Aorta (tissue), 5 donors: Measurements from ENCODE around the gene KREMEN1. TPM values are rescaled to one million over a fixed set of nuclear protein-coding genes. Genes with fewer than 3 reads are reported as not detected.

Experiments used
- ATAC-seq: fragments of 200-7000 bp; cut with Tn5 transposase; one replicate; pipeline ENCODE4 v1.9.1; 2022; ENCODE audit warnings: moderate library complexity; ENCODE audit not compliant: low FRiP score
- DNase-seq, 2 donors: peaks; one replicate each; pipeline ENCODE4 v3.0.0-alpha.2; 2020
- H3K27ac ChIP-seq, 2 donors: one replicate each; pipeline ENCODE4 v1.5.1; 2013; ENCODE audit warnings: low read length in 2 of 2, mild to moderate bottlenecking in 2 of 2, moderate library complexity in 2 of 2, control low read depth in 1 of 2, inconsistent platforms in 1 of 2, low read depth in 1 of 2
- H3K27me3 ChIP-seq, 2 donors: one replicate each; pipeline ENCODE4 v1.6.1; 2013; ENCODE audit warnings: control low read depth in 1 of 2, low read length in 1 of 2, mild to moderate bottlenecking in 1 of 2, moderate library complexity in 1 of 2; ENCODE audit not compliant: insufficient read depth in 2 of 2, control insufficient read depth in 1 of 2
- H3K36me3 ChIP-seq, 2 donors: one replicate each; pipeline ENCODE4 v1.6.1; 2013; ENCODE audit warnings: control low read depth in 1 of 2, low read length in 1 of 2, mild to moderate bottlenecking in 1 of 2; ENCODE audit not compliant: insufficient read depth in 2 of 2, control insufficient read depth in 1 of 2
- H3K4me1 ChIP-seq, 2 donors: one replicate each; pipeline ENCODE4 v1.6.1; 2013; ENCODE audit warnings: low read length in 2 of 2, control low read depth in 1 of 2, mild to moderate bottlenecking in 1 of 2, moderate library complexity in 1 of 2; ENCODE audit not compliant: insufficient read depth in 2 of 2, control insufficient read depth in 1 of 2
- H3K4me3 ChIP-seq, 2 donors: one replicate each; pipeline ENCODE4 v1.5.1; 2013; ENCODE audit warnings: low read length in 2 of 2, control low read depth in 1 of 2, mild to moderate bottlenecking in 1 of 2
- H3K9me3 ChIP-seq: one replicate; pipeline ENCODE4 v1.6.1; 2013; ENCODE audit warnings: mild to moderate bottlenecking, low read length; ENCODE audit not compliant: control insufficient read depth
- WGBS, 2 donors: extraction: QIAGEN DNeasy Blood & Tissue Kit; methylation state at CpG; one replicate each; pipeline ENCODE4 v1.1.7; 2013; 5-methylcytosine and 5-hydroxymethylcytosine counted together
- intact Hi-C, 2 donors: fragments of 100-400 bp; cut with DNase I; formaldehyde crosslinking; loops; one replicate each; pipeline versions ENCODE4 v1.14.2 to v1.15.0; 2022
- polyA plus RNA-seq, 2 donors: library from polyadenylated mRNA; stranded (reverse); fragments of 200-250 nt; gene quantifications; one replicate each; pipeline ENCODE4 v1.2.3, GENCODE V29; 2013
- total RNA-seq, 2 donors: library from RNA; stranded (reverse); fragmentation: NEBNext Ultra II Directional; extraction: Animal tissue kit (Norgen Biotek cat#: 25700); gene quantifications; one replicate each; pipeline ENCODE4 v1.2.1, GENCODE V29; 2021
- donor health status: healthy with polysubstance abuse.
- donor health status: Bipolar disorder and iron deficiency.
- donor health status: DM: no; HTN: no; CAD: no.
- donor health status: DM: no; HTN: no; CAD: no.
- donor health status: DM: yes; HTN: yes; CAD: no.

The KREMEN1 gene
- total and polyA plus RNA-seq, 4 donors: 1.9 to 19.1 (median 8.5) TPM

DNA sequence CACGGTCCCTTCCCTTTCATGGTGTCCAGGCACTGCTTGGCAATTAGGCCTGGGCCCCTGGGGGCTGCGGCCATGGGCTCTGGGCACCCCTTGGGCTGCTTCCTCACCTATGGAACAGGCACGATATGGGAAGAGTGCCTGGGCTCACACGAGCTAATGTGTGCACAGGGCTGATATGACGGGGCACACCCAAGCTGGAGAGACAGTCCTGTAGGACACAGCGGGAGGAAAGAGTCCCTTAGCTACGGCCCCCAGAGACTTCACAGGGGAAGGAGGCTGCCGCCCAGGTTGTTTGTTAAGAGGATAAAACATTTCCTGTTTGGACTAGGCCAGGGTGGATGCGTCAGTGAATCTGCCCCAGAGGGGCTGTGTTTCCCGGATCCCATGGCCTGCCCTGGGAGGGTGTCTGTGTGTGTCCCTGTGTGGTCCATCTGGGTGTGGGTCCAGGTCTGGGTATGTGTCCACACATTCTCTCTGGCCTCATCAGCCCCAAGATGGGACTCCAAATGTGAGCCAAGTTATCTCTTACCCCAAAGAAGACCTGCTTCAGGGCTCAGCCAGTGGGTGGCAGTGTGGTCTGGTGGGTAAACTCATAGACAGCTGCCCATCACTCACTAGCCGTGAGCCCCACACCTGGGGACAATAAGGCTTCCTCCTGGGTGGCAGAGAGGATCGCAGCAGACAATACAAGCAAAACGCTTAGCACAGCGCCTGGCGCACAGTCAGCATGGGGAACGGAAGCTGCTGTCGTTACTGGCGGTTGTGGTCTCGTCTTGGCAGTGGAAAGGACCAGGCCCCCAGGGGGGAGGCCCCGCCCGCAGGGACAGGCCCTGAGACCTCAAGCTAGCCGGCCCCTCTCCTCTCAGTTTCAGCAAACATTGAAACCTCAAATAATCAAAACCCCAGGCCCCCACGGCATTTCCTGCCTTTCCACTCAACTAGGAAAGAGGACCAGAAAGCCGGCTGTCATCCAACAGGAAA, 129.7 kb downstream of the KREMEN1 start:
- H3K27ac ChIP-seq: no peak overlapping the region
- WGBS, 2 donors: 70 to 75% methylated on average over 24 of the region's 24 CpGs
- intact Hi-C loops: loop anchor here in 1 of 2 donors (5.0 kb wide), 1 partner anchor 40 kb away; no protein-coding TSS in a partner anchor
- H3K4me1 ChIP-seq: no peaks in the 10 kb centered on the region
- no peak overlapping the region for H3K4me3 ChIP-seq
- no peaks in the 10 kb centered on the region for H3K9me3 ChIP-seq
- no peaks in the 10 kb centered on the region for H3K27me3 ChIP-seq
- peak; percentile 77 to 82 for DNase-seq
- peak; percentile 49 for ATAC-seq
- no peaks in the 10 kb centered on the region for H3K36me3 ChIP-seq

DNA sequence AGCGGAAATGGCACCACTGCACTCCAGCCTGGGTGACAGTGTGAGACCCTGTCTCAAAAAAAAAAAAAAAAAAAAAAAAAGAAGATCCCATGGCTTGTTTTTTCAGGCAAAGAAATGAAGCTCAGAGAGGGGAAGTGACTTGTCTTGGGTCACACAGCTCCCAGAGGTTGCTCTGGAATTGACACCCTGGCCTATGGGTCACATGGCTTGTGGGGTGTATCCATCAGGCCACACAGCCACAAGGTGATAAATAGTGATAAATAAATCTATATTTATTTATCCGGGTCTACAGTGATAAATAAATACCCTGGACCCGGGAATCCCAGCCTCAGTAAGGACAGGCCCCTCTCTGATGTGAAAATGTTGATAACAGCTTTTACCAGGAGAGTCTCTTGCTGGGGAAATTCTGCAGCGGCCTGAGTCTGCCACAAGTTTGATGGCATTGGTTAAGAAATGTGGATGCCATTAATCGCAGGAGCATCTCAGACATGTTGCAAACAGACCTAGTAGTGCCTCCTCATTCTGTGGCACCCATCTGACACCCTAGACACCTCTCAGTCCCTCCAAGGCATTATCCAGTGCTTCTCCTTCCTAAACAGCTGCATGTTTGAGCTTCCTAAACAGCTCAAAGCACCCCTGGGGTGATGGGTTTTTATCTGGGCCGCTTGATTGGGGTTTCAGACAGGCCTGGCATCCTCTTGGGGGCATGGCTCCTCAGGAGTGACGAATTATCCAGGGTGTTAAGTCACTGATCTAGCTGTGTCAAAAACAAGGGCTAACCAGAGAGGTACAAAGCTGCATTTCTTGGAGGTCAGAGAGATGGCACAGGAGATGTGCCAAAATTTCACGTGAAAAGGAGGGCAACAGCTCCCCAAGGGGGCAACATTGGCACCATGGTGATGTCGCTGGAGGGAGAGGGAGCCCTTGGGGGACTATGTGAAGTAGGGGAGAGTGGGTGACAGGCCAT, 130.9 kb downstream of the KREMEN1 start:
- H3K4me1 ChIP-seq: no peaks in the 10 kb centered on the region
- H3K9me3 ChIP-seq: no peaks in the 10 kb centered on the region
- ATAC-seq (no peak), DNase-seq (peak in 1 of 2 donors; percentile 24)
- WGBS, 2 donors: 74 to 79% methylated on average over 9 of the region's 9 CpGs
- H3K36me3 ChIP-seq: no peaks in the 10 kb centered on the region
- no peak overlapping the region for H3K27ac ChIP-seq
- H3K27me3 ChIP-seq: no peaks in the 10 kb centered on the region
- intact Hi-C loops: loop anchor here in 1 of 2 donors (5.0 kb wide), 1 partner anchor 39 kb away; no protein-coding TSS in a partner anchor
- H3K4me3 ChIP-seq: no peak overlapping the region

DNA sequence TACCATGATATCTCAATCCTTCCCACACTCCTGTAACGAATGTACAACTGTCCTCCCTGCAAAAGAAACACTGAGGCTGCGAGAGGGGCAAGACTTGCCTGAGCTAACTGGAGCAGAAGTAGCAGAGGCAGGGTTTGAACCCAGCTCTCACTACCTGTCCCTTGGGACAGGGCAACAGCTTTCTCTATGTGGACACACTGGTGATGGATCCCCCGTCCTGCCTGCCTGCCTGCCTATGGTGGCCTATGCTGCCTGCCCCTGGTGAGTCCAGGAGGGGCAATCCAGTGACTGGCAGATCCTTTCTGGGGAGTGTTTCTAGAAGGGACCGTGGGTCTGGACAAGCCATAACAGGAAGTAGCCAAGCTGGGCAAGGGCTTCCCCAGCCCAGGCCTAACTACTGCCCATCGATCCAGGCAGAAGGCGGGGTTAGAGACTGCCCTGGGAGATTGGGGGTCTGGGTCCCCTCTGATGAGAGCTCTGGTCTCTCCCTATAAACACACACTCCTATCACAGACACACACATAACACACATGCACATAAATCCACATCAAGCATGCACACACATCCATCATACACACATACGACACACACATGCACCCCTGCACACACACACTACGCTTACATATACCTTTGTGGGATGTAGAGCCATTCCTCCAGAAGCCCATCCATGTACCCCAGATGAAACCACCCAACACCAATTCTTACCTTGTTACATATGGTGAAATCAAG, 131.8 kb downstream of the KREMEN1 start:
- Histone ChIP-seq H3K4me3 (no peak overlapping the region), H3K9me3 (no peaks in the 10 kb centered on the region), H3K27me3 (no peaks in the 10 kb centered on the region), H3K4me1 (no peaks in the 10 kb centered on the region), H3K36me3 (no peaks in the 10 kb centered on the region), H3K27ac (no peak overlapping the region)
- ATAC-seq (no peak), DNase-seq (no peak)
- 65 to 66% methylated on average over 8 of the region's 8 CpGs for WGBS, 2 donors
- intact Hi-C loops: loop anchor here in 1 of 2 donors (5.0 kb wide), 1 partner anchor 38 kb away; no protein-coding TSS in a partner anchor

DNA sequence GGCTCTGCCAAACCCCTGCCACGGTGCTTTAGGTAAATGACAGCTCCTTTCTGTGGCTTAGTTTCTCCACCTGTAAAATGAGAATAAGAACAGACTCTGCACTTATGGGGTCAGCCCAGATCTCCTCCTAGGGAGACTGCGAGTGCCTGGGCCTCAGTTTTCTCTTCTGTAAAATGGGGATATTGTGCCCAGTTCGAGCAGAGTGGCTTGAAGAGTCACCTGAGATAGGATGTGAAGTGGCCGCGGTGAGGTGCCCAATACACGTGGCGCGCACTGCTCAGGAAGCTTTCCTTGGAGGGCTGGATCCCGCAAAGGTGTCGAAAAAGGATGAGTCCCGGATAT, 132.4 kb downstream of the KREMEN1 start:
- Histone ChIP-seq H3K27ac (no peak overlapping the region), H3K27me3 (no peaks in the 10 kb centered on the region), H3K4me3 (no peak overlapping the region), H3K4me1 (no peaks in the 10 kb centered on the region), H3K36me3 (no peaks in the 10 kb centered on the region), H3K9me3 (no peaks in the 10 kb centered on the region)
- DNase-seq: no peak
- intact Hi-C loops: no loop called here
- ATAC-seq: no peak
- 68 to 72% methylated on average over 11 of the region's 11 CpGs for WGBS, 2 donors

DNA sequence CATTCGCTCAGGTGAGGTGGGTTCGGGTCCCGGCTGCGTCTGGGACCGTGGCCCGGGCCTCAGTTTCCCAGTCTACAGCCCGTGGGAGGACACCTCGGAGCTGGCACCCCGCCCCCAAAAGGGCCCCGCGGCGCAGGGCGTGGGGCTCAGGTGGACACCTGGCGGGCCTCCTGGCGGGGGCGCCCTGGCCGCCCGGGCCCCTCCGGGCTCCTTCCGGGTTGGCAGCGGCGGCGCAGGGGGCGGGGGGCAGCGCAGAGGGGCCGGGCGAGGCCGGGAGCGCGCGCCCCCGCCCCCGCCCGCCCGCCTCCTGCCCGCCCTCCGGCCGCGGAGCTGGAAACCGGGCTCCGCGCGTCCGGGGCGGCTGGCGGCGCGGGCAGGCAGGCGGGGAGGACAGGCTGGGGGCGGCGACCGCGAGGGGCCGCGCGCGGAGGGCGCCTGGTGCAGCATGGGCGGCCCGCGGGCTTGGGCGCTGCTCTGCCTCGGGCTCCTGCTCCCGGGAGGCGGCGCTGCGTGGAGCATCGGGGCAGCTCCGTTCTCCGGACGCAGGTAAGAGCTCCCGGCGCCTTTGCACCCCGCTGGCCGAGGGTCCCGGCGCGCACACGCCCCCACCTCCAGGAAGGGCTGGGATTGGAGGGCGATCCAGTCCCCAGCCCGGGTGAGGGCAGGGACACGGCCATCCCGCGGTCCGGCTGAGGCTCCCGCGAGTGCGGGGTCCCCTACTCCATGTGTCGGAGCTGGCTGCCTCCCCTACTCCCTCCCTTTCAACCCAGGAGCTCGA, 132.9 kb downstream of the KREMEN1 start, which contains the start of gene EMID1:
TSS of gene EMID1 (plus strand) at position 303 of the 778 bp plus-strand sequence. CDS start at position 446, 143 bp downstream.
- no peaks in the 10 kb centered on the region for H3K9me3 ChIP-seq
- no peak for DNase-seq
- intact Hi-C loops: no loop called here
- no peak within 1 kb of the TSS for H3K27ac ChIP-seq
- H3K4me3 ChIP-seq: peak within 1 kb of the TSS; percentile 19 to 36
- no peaks in the 10 kb centered on the region for H3K27me3 ChIP-seq
- WGBS, 2 donors: 2 to 3% methylated on average over 35 to 90 of the region's 90 CpGs
- no peak for ATAC-seq
- H3K4me1 ChIP-seq: no peaks in the 10 kb centered on the region
- H3K36me3 ChIP-seq: no peaks in the 10 kb centered on the region

DNA sequence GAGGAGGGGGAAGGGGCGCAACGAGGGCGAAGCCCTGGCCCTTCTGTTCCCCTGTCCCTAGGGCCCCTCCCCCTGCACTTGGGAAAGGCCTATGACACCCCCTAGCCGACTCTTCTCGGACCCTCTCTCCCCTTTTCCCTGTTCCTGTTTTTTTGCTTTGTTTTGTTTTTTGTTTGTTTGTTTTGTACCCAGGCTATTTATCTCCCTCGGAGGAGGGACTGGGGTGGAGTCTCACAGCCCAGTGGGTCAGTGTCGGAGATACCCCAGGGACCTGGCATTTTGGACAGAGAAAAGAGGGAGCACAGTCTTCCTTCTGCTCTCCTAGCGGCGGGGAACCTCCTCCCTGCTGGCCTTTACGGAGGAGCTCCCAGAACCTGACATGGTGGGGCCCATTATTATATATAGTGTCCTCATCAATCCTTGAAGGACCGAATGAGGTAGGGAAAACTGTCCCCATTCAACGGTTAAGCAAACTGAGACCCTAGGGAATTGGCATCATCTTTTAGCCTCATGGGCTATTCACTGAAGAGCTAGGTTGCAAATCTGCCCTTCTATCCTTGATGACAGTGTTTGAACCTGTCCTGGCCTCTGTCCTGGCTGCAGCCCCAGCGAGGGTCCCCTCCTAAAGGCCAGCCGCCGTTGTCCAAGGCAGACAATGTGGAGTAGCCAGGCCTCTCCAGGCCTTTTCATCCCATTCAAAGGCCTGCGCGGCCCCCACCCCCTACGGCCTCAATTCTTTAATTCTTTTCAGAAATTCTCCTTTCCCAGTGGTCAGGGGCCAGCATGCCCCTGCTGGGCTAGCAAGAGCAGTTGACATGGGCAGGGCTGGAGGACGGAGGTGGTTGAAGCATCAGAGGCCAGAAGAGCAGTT, 133.8 kb downstream of the KREMEN1 start:
- DNase-seq (no peak), ATAC-seq (no peak)
- intact Hi-C loops: no loop called here
- Histone ChIP-seq H3K4me1 (no peaks in the 10 kb centered on the region), H3K9me3 (no peaks in the 10 kb centered on the region), H3K4me3 (peak overlapping the region in 1 of 2 donors; percentile 36), H3K27me3 (no peaks in the 10 kb centered on the region), H3K36me3 (no peaks in the 10 kb centered on the region), H3K27ac (no peak overlapping the region)
- WGBS, 2 donors: 48 to 50% methylated on average over 19 of the region's 19 CpGs

DNA sequence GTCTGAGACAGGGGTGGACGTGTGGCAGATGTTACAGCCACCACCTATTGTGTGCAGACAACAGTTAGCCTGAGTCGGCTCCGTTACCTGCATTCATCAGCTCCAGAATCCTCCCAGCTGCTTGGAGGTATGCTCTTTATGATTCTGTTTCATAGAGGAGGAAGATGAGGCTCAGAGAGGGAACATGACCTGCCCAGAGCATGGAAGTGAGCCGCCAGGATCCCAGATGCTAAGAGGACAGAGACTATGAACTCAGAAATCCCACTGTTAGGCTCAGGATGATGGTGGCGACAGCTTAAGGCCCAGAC, 134.4 kb downstream of the KREMEN1 start:
- DNase-seq (no peak), ATAC-seq (no peak)
- H3K4me1 ChIP-seq: no peaks in the 10 kb centered on the region
- no peak overlapping the region for H3K27ac ChIP-seq
- no peaks in the 10 kb centered on the region for H3K27me3 ChIP-seq
- H3K36me3 ChIP-seq: no peaks in the 10 kb centered on the region
- no peak overlapping the region for H3K4me3 ChIP-seq
- 92 to 93% methylated on average over 5 of the region's 5 CpGs for WGBS, 2 donors
- intact Hi-C loops: no loop called here
- H3K9me3 ChIP-seq: no peaks in the 10 kb centered on the region
